Heart left ventricle (tissue), 13 donors: ENCODE results near the gene HTR3B.

Experiments used
- CTCF ChIP-seq, 12 donors: fragments of 200-600 bp; sonication (generic) in 4 of 12; IDR thresholded peaks; one replicate each; pipeline versions ENCODE4 v1.5.0 to v1.8.0; 2018 to 2022; ENCODE audit warnings: antibody characterized with exemption in 12 of 12, mild to moderate bottlenecking in 5 of 12
- POLR2A ChIP-seq, 2 donors: fragments of 450-650 bp; IDR thresholded peaks; one replicate each; pipeline ENCODE4 v1.6.1; 2017; ENCODE audit warnings: antibody characterized with exemption in 2 of 2, mild to moderate bottlenecking in 2 of 2, moderate library complexity in 2 of 2
- donor health status: ischemic (EF 13 %, LVEDD 7.1; RV severe dilation, severe dysfunction).
- donor health status: DM: no; HTN: yes; CAD: no.
- donor health status: DM: no; HTN: no; CAD: no.
- donor health status: ischemic (EF 25% LVEDD 6.9; RV normal size, moderate dysfunction).
- donor health status: ischemic (EF 25% LVEDD 5.7; RV mildly dilated, moderate dysfunction).
- donor health status: ischemic (EF 35%, LVEDD 5.7; RV mildly dilated, moderate dysfunction).
- donor health status: nonischemic (EF 11% LVEDD 7.7; RV severe dilation, severe dysfunction).
- donor health status: DM: yes; HTN: yes; CAD: no.
- donor health status: PGD.
- donor health status: ischemic (EF 29% LVEDD 5.4; RV normal size, mild dysfunction).
- donor health status: nonischemic (EF 23%, LVEDD 6.1; RV moderate dilation, normal function).

DNA sequence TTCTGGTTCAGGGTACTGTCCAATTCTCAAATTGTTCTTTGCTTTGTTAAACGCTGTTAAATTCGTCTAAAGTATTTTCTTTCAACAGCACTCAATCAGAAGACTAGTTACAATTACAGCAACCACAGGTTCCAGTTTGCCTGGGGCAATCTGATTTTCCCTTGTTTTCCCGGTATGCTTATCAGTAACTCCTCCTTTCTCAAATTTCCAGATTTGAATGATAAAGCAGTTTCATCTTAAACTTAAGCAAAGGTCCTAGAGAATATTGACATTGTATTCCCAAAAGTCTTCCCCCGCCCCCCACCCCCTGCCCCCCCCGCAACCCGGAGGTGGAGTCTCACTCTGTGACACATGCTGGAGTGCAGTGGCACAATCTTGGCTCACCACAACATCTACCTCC, 18.7 kb upstream of the HTR3B start:
- no peak for TF ChIP-seq CTCF (IDR thresholded peaks at IDR 0.05)
- TF ChIP-seq POLR2A (IDR thresholded peaks at IDR 0.05), result no peak
